ENCODE results near the gene PDE6H.

Gene PDE6H

DNA sequence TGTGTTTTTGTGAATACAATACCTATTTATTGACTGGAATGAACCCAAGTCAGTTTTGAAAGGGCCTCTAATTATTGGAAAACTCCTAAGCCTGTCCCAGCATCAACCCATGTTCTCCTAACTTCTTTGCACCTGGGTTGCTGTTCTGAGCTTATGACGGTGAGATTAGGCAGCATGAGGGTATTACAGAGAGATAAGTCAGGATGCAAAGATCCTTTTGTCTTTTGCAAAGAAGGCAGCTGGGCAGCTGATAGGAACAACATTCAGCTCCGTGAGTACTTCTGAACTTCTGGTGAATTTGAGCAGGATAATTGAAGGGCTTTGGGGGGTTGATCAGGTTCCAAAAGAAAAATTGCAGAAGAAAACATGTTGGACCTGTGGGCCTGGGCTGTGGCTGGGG, at the start of gene PDE6H:
TSS of gene PDE6H (plus strand) at position 227 of the 400 bp plus-strand sequence. CDS start 4,971 bp downstream, outside the sequence.
- no peak for DNase-seq

DNA sequence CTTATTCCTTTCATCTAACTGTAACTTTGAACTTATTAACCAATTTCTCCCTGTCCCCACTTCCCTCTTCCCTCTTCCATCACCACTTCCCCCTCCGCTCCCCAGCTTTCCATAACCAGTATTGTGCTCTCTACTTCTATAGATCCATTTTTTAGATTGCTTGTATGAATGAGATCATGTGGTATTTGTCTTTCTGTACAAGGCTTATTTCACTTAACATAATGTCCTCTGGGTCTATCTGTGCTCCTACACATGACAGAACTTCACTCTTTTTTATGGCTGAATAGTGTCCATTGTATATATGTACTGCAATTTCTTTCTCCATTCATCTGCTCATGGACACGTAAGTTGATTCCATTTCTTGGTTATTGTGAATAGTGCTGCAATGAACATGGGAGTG, 48.9 kb upstream of the PDE6H start:
- no peak for DNase-seq

DNA sequence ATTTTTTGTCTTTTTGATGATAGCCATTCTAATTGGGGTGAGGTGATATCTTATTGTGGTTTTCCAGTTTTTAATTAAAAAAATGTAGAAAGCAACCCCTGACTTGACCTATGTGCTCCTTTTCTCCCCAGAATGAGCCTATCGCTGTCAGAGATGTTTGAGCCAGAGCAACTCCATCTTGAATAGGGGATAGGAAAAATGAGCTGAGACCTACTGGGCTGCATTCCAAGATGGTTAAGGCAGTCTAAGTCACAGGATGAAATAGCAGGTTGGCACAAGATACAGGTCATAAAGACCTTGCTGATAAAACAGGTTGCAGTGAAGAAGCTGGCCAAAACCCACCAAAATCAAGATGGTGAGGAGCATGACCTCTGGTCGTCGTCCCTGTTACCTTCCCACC, 48.3 kb upstream of the PDE6H start:
- DNase-seq: no peak

DNA sequence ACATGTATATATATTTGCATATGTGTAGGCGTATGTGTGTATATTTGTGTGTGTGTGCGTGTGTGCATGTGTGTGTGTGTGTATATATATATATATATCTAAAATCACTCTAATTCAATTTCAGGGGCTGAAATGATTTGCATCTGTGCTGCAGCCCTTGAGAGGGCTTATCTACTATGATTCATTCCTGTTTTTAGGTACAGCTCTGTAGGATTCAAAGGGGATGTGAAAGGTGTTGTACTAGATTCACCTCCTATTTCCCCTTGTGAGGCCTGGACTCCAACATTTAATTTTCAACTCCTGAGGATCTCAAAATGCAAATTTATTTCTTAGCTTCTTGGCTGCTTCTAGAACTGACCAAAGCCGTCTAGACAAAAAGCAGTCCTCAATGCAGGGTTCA, 45.6 kb upstream of the PDE6H start:
- DNase-seq: no peak

DNA sequence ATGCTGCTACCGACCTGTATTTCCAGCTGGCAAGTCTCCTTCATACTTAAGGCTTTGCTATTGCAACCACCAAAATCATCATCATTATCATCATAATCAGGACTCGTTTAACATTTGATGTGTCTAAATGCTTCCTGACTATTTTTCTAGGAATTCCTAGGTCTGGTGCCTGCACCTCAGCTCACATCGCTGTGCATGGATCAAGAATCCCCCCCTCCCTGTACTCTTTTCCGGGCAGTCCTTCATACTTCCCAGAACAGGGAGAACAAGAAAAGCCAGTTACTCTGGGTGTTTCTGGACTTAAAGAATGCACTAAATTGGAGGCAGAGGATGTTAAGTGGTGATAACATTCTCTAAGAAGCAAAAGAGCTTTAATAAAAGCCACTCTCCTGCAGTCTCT, 43.9 kb upstream of the PDE6H start:
- DNase-seq: no peak

DNA sequence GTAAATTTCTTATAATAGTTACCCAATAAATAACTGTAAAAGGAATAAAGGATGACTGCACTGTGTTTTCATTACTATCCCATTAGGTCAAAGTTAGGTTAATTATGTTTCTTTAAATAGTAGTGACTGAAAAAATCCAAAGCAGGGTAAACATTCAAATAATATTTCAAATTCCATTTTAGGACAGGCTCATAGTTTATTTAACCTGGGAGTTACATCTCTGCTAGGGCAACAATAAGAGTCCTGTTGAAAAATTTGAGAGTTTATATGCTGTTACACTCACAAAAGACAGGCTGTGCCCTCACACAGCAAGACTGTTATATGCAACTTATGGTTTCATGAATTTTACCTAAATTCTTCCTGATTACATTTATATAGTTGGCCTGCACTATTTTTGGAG, 42.5 kb upstream of the PDE6H start:
- DNase-seq: no peak

DNA sequence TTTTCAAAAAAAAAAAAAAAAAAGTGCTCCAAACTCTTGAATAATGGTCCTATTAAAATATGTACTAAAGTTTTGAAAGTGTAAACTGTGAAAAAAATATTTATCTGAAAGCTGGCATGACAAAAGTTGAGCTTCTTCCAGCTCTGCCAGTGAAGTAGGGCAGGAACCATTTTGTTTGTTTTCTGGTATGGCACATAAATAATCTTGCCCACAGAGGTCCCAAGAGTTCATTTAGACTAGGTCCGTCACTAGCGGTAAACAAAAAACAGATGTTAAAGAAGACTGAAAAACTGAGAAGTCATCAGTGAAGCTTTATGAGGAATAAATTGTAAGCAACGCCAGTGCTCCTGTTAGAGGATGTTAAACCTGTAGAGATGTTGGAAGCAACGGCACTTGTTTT, 41.5 kb upstream of the PDE6H start:
- no peak for DNase-seq

DNA sequence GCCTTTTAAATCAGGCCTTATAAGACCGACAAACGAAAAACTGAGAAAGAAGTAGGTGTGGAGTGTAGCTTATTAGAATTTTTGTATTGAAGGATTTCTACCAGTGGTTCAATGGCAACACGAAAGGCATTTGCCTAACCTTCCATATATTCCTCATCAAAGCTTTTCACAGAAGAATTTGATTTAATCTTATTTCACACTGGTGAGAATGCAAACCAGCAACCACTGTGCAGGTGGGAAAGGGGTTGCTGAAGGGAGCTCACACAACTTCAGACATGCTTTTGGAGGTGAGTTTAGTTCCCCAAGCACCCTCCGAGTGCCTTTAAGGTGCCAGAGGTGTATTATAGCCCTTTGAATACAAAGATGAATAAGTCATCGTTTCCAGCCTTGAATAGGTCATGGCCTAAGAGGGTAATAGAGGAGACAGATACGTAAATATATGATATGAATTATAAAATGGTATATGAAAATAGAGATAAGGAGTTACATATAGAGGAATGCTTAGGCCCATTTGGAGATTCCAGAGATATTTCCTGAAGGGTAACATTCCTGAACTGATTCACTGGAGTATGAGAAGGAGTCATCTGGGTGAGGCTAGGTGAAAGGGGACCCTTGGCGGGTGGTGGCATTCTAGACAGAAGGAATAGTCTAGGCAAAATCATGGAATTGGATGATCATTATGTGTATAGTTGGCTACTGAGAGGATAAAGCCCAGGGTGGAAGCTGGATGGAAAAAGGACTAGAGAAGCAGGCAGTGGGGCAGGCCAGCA, 40.9 kb upstream of the PDE6H start:
- DNase-seq: no peak

DNA sequence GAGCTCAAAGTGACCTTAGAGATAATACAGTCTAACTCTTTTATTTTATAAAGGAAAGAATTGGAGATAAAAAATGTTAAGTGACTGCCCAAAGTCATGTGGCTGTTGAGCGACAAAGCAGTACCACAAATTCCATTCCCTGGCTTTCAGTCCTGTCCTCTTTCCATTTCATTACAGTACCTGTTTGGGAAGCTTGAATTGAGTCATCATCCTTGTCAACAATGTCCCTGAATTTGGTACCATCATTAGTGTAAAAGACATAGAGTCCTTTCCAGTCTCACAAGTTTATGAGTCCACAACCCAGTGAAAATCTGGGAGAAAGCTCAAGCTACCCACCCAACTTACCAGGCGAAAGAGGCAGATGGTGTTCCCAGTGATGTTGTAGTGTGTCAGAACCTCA, 38.3 kb upstream of the PDE6H start:
- no peak for DNase-seq

DNA sequence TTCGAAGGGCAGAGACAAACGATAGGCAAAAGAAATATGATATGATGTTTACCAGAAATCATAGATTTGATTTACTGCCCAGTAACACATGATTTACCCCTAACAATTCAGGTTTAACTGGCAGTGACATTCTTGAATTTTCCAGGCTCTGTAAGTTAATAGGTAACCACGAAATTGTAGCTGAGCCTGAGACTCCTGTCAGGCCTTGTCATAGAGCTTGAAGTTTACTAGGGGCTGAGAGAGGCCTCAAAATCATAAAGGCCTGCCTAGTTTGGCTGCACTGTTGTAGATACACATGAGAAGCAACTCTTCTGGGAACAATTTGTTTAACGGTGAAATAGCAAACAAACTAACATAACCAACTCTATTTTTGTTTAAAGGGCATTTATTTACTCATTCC, 37.8 kb upstream of the PDE6H start:
- DNase-seq: no peak

DNA sequence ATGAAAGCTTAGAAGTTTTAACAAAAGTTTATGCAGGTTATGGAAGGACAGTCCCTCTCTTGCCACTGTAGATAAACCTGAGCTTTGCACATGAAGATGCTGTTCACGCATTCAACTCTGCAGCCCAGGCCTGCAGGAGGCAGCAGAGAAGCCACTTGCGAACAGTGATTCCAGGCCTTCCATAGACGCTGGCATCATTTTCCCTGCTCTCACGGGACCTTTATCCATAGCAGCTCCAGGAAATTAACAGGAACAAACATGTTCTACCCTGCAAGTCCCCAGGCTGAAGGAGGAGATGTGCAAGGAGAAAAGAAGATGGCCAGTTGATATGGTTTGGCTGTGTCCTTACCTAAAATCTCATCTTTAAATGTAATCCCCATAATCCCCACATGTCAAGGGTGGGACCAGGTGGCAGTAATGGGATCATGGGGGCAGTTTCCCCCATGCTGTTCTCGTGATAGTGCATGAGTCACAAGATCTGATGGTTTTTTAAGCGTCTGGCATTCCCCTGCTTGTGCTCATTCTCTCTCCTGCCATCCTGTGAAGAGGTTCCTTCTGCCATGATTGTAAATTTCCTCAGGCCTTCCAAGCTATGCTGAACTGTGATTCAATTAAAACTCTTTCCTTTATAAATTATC, 36.5 kb upstream of the PDE6H start:
- no peak for DNase-seq

DNA sequence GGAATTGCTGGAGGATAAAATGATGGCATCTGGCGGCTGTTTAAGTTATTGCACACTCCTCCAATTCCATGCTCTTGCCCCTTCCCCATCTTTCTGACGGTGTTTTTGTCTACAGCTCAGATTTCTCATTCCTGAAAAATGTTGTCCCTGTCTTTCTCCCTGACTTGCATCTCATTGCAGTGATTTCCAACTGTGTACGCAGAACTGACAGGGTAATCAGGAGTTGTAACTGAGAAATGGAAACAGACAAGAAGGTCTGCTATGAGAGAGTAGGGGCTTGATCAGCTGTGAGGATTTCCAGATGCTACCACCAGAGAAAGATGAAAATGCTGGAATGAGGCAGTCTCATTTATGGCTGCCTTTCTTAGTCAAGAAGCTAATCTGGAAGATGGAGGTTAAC, 35.8 kb upstream of the PDE6H start:
- no peak for DNase-seq

DNA sequence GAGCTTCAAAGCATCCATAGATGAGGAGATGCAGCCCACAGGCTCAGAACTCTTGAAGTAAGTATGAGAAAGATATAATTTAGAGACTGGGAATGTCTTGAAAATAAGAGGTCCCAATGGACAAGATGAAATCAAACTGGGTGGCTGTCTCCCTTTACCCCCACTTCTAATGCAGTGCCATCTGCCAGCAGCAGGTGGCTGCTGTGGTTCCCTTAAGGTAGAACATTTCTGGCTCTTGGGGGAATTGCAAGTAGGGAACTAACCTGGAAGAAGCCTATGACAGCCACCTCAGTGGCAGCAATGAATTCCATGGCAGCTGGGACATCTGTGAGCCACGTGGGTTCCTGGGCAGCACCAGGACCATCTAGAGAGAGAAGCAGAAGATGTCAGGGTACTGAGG, 35.2 kb upstream of the PDE6H start:
- no peak for DNase-seq

DNA sequence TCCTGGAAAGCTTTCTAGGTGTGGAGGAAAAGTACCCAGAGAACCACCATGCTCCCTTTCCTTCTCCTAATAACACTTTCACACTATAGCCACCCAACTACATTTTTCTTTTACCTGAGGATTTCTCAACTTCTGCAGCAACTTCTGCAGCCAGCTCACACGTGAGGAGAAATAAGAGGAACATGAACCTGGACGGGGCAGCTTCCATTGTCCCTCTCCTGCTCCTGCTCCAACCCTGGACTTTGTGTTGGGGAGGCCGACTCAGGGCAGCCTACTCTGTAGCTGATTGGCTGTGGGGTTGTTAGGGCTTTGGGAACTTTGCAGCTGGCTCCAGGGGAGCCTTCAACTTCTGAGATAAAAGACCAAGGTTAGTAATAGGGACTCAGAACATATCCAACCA, 34.5 kb upstream of the PDE6H start, which contains the start of gene ERP27:
TSS of gene ERP27 (minus strand) at position 237 of the 400 bp plus-strand sequence. CDS start at position 208, 29 bp downstream.
- DNase-seq: no peak

DNA sequence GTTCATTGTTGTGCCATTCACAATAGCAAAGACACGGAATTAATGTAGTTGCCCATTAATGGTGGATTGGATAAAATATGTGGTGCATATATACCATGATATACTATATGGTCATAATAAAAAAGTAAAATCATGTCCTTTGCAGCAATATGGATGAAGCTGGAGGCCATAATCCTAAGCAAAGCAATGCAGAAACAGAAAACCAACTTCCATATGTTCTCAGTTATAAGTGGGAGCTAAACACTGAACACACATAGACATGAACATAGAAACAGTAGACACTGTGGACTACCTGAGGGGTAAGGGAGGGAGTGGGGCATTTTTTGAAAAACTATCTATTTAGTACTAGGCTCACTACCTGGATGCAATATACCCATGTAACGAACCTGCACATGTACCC, 31.5 kb upstream of the PDE6H start:
- DNase-seq: no peak

DNA sequence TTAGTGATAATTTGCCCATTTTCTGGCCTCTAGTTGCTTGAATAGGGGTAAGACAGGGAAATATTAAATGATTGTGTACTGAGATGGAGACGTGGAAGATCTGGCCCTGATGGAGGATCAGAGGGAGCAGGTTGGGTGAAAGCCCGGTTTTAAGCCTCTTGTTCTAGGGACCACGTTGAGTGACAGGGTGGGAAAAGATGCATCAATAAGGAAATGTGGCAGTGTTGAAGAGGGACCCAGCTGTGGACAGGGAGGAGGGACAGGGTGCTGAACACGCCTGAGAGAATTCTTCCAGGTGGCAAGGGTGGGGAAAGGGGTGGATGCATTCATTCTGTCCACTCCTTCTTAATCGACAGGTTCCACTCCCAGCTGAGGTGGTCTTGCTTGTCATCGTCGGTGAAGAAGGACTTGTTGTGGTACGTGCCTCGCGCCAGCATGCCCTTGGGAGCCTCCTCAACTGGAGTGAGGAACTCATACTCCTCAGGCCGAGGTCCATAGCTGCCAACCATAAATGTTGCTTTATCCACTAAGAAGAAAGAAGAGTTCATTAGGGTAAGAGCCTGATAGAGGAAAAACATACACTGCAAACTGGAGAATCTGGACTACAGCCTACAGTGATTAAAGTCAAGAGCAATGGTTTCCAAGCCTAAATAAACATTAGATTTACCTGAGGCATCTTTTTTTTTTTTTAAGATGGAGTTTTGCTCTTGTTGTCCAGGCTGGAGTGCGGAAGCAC, 30.5 kb upstream of the PDE6H start:
- no peak for DNase-seq

DNA sequence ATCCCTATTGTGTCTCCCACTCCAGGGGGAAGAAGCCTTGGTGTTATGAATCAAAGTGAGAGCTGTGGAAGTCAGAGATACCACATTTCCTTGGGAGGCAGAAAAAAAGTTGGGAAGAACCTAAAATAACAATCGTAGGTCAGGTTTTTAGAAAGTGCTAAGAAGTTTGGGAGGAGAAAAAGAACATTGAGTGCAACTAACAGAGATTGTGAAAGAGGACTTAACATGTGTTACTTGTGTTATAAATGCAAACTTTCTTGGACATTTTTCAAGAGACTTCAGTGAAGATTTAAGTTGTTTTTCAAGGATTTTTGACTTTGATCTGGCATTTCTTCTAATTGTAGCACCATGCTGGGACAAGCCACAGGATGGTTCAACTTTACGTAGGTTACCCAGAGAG, 26.7 kb upstream of the PDE6H start:
- DNase-seq: no peak

DNA sequence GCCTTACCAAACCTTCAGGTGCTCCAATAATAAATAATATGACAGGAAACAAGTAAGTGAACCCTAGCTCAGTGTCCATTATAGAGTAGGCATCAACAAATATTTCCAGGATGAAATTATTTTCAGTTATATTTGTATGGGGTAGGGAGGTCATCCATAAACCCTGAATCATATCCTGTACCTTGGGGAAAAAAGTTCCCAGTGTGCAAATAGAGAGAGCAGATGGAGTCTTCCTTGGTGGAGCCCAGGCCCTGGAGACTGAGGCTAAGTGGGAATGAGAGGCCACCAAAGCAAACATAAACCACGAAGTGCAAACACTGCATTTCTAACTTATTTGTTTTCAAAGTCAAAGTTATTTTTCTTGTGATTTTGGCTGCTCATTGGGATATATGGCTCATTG, 26.0 kb upstream of the PDE6H start:
- no peak for DNase-seq

DNA sequence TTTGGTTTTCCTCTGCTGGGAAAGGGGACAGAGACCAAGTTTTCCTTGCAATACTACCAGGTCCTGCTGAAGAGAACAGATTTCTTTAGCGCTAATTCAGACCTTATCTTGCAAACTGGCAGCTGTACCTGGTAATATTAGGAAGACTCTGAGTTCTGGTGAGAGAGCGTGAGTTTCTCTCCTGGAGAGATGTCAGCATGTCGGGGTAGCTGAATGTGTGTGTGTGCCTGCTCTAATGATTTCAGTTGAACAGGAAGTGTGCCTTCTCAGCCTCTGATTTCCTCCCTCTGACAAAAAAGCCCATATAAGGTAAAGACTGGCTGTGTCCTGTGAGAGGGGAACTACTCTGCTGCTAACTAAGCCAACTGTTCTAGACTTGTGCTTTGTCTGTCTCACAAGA, 24.2 kb upstream of the PDE6H start:
- DNase-seq: peak; percentile 69

DNA sequence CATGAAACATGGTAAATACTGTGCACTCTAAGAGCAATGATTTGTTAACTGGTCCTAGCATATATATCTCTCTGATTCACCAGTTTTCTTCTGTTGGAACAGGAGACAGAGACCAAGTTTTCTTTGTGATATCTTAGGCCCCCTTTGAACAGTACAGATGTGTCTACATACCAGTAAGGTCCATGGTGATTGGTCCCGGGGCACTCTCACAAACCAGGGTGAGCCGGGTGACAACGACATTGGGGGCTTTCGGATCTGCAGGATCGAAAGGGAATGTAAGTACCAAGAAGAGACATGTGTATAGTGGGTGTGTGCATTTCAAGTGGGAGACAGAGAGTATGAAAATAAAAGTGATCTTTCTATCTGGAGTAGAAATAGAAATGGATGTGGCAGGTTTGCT, 23.2 kb upstream of the PDE6H start:
- no peak for DNase-seq

DNA sequence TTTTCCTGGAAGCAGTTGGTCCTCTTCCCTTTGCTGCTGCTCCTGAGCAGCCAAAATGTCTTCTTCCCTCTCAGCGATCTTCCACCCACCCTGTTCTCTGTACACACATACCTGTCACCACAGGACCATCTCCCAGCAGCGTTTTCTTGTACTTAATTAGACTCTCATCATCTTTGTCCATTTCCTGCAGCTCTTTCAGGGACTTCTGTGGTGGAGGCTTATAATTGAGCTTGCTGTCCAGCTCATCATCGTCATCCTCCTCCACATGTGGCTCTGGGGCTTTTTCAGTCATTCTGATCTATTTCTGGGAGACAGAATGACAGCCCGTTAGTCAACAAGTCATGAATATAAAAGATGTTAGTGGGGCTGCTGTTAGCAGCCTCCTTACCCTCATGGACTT, 22.4 kb upstream of the PDE6H start:
- DNase-seq: no peak

DNA sequence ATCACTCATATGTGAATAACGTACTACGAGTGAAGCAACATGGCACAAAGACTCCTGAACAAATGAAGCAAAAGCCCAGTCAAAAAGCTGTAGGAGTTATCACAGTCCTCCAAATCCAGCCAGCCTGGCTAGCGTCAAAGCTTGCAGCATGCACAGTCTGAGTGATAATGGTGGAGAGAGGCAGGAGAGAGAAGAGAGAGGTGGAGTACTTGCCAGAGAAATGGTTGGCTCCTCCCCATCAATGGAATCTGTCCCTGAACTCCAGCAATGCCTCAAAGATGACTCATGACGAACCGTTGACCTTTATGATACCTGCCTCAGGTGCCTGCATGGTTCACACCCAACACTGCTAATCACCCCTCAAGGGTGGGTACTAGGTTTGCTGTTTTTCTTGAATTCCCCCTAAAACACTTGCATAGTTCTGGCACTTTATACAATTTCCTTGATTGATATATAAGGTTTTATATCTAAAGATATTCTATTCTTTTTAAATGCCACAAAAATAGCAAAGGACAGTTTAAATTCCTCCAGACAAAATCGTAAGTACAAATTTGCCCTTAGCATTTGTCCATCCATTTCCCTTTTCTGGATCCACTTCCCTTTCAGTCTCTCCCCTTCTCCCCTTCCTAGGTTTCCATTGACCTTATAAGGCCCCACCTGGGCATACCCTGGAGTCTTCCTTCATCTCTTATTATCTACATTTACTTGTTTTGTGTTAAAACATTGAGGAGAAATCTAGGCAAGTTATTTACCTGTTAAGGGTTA, 21.7 kb upstream of the PDE6H start:
- no peak for DNase-seq

DNA sequence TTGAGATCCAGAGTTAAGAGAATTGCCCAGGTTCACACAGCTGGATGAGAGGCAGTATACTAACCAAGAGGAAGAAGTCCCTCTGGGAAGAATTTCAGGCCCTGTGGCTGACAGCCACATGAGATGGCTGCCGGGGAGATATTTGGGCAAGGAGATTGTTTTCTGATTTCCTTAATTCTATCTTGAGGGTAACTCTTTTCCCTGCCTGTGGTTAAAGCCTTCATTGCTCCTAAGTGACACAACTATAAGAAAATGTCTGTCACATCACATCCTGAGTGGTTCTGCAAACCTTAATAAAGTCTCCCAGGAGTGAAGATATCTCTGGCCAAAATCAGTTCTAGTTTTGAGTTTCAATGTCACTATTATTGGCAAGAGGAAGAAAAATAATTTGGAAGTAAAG, 21.0 kb upstream of the PDE6H start:
- no peak for DNase-seq
